ENCODE data around the gene NT5C2.
"Not testable (repeated sequence)": the region's sequence is repeated elsewhere in the genome, so short reads cannot be mapped to it uniquely, and the experiment has no call there.

NT5C2 gene

DNA sequence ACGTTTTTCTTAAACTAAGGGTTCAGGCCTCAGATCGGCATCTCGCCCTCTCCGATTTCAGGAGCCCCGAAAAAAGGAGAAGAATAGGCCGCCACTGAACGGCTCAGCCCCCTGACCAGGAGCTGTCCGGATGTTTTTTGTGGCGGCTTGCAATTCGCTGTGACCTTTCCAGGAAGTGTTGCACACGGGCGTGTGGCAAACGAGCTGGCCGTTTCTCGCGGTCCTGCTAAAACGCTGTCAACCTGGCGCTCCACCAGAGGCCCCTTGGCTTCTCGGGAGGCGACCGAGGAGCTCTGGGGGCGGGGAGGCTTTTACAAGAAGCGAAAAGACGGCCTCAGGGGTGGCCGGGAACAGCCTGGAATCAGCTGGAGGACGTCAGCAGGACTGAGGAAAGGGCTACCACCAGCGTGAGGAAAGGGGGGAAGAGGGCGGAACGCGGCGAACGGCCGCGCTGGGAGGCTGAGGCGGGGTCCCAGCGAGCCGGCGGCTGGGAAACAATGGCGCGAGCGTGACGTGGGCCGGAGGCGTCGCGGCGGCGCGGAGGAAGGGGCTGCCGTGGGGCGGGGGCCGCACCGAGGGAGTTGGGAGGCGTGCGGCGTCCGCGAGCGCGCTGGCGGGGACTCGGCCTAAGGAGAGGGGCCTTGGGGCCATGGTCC lies 493 bp downstream of the NT5C2 start:
- DNase-seq (ENCODE audit: low spot score), result peak; percentile 66
- Mint-ChIP-seq H3K4me1 (ENCODE audit: low read depth) (peaks cover 34% of the 10 kb centered on the region), H3K9me3 (no peaks in the 10 kb centered on the region), H3K27me3 (ENCODE audit: low read depth) (no peaks in the 10 kb centered on the region), H3K27ac (peak overlapping the region; percentile 99), H3K36me3 (ENCODE audit: low read depth) (peaks cover 23% of the 10 kb centered on the region), H3K4me3 (peak overlapping the region; percentile 90)

DNA sequence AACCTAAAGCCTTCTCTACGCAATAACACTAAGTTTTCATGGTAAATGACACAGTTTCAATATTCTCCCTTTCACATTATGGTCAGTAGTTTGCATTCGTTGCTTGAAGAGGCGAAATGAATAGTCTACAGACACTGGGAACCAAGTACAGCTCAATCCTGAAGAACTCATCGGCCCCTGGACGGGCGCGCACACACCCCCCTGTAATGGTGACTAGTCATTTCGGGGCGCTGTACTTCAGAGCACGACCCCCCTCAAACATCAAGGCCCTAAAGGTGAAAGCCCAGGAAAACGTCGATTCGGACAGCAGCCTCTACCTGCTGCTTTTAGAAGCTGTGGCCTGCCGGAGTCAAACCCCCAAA lies 1.0 kb downstream of the NT5C2 start:
- peak overlapping the region; percentile 99 for H3K27ac Mint-ChIP-seq
- H3K36me3 Mint-ChIP-seq (ENCODE audit: low read depth), result peaks cover 23% of the 10 kb centered on the region
- peak; percentile 10 for DNase-seq (ENCODE audit: low spot score)
- H3K4me1 Mint-ChIP-seq (ENCODE audit: low read depth), result peaks cover 29% of the 10 kb centered on the region
- H3K9me3 Mint-ChIP-seq, result no peaks in the 10 kb centered on the region
- H3K4me3 Mint-ChIP-seq, result peak overlapping the region; percentile 90
- H3K27me3 Mint-ChIP-seq (ENCODE audit: low read depth), result no peaks in the 10 kb centered on the region

DNA sequence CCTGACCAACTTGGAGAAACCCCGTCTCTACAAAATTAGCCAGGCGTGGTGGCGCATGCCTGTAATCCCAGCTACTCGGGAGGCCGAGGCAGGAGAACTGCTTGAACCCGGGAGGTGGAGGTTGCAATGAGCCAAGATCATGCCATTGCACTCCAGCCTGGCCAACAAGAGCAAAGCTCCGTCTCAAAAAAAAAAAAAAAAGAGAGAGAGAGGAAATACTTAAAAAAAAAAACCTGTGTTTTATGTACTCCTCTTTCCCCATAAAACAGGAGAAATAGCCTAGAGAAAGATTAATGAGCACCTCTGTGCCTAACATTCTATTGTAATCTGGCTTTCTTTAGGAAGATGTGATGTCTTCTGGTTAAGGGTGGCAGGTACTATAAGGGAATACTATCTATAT lies 1.9 kb downstream of the NT5C2 start:
- H3K9me3 Mint-ChIP-seq; DNase-seq (ENCODE audit: low spot score); H3K27me3 Mint-ChIP-seq (ENCODE audit: low read depth): not testable (repeated sequence)
- Mint-ChIP-seq H3K27ac (peak overlapping the region; percentile 11), H3K36me3 (ENCODE audit: low read depth) (peaks cover 23% of the 10 kb centered on the region), H3K4me1 (ENCODE audit: low read depth) (peaks cover 27% of the 10 kb centered on the region), H3K4me3 (peak overlapping the region; percentile 90)

DNA sequence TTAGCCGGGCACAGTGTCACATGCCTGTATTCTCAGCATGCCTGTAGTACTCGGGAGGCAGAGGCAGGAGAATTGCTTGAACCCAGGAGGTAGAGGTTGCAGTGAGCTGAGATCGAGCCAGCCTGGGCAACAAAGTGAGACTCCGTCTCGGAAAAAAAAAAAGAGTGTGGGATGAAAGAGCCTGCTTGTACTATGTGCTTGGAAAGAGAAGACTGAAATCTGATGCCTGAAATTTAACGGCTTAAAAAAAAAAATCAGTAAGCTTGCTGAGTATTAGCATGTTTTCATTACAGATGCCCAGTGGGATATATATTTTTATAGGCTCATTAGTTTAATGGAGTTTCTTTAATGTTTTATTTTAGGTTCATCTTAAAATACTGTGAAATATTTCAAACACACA lies 4.2 kb downstream of the NT5C2 start:
- no peak for DNase-seq (ENCODE audit: low spot score)
- H3K4me3 Mint-ChIP-seq, result no peak overlapping the region
- H3K9me3 Mint-ChIP-seq, result no peaks in the 10 kb centered on the region
- H3K27me3 Mint-ChIP-seq (ENCODE audit: low read depth), result no peaks in the 10 kb centered on the region
- H3K27ac Mint-ChIP-seq, result no peak overlapping the region
- peaks cover 40% of the 10 kb centered on the region for H3K4me1 Mint-ChIP-seq (ENCODE audit: low read depth)
- peaks cover 29% of the 10 kb centered on the region for H3K36me3 Mint-ChIP-seq (ENCODE audit: low read depth)

DNA sequence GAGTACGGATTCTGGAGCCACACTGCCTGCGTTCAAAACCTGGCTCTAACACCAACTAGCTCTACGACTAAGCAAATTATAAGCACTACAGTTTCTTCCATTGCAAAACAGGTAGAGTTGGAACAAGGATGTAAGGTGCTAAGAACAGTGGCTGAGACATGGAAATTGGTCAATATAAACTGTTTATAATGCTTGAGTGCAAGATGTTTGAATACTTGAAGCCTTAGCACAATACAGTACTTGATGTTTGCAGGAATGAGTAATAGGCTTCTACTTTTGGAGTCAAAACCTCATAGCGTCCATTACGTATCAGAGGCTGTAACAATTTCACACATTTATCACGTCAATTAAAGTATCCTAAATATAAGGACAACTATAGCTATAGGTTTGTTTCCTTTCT lies 6.9 kb downstream of the NT5C2 start:
- no peaks in the 10 kb centered on the region for H3K27me3 Mint-ChIP-seq (ENCODE audit: low read depth)
- H3K9me3 Mint-ChIP-seq, result no peaks in the 10 kb centered on the region
- no peak for DNase-seq (ENCODE audit: low spot score)
- peaks cover 45% of the 10 kb centered on the region for H3K4me1 Mint-ChIP-seq (ENCODE audit: low read depth)
- H3K36me3 Mint-ChIP-seq (ENCODE audit: low read depth), result peaks cover 27% of the 10 kb centered on the region
- H3K4me3 Mint-ChIP-seq, result no peak overlapping the region
- H3K27ac Mint-ChIP-seq, result no peak overlapping the region

DNA sequence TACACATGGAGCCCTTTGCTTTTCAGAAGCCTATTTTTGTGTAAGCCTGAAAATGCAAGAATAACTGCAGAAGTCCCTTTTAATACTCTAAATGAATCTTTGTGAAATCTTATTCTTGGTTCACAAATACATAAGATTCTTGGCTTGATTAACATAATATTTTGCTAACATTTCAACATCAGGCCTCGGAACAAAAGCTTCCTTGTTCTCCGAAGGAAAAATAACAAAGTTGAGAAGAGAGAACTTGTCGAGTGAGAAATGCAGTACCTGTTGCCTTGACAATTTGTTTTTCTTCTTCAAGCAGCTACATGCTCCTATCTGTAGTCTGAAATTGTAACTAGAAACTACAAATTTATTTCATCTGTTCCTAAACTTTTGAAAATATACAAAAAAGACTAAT lies 8.5 kb downstream of the NT5C2 start:
- no peaks in the 10 kb centered on the region for H3K27me3 Mint-ChIP-seq (ENCODE audit: low read depth)
- H3K4me3 Mint-ChIP-seq, result no peak overlapping the region
- peaks cover 42% of the 10 kb centered on the region for H3K4me1 Mint-ChIP-seq (ENCODE audit: low read depth)
- H3K36me3 Mint-ChIP-seq (ENCODE audit: low read depth), result peaks cover 28% of the 10 kb centered on the region
- DNase-seq (ENCODE audit: low spot score), result no peak
- H3K27ac Mint-ChIP-seq, result no peak overlapping the region
- H3K9me3 Mint-ChIP-seq, result no peaks in the 10 kb centered on the region

DNA sequence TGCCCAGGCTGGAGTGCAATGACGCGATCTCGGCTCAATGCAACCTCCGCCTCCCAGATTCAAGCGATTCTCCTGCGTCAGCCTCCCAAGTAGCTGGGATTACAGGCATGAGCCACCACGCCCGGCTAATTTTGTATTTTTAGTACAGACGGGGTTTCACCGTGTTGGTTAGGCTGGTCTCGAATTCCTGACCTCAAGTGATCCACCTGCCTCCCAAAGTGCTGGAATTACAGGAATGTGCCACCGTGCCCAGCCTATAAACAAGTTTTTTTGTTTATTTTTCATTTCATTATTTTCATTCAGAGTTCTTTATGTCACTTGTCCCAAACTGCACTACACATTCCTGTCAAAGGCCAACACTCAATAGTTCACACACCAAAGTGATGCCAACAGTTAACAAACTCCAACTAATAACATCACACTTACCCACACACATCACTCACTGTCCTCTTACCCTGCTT lies 9.1 kb downstream of the NT5C2 start:
- H3K4me1 Mint-ChIP-seq (ENCODE audit: low read depth), result peaks cover 44% of the 10 kb centered on the region
- H3K27me3 Mint-ChIP-seq (ENCODE audit: low read depth); H3K4me3 Mint-ChIP-seq; H3K9me3 Mint-ChIP-seq; DNase-seq (ENCODE audit: low spot score); H3K27ac Mint-ChIP-seq: not testable (repeated sequence)
- H3K36me3 Mint-ChIP-seq (ENCODE audit: low read depth), result peaks cover 31% of the 10 kb centered on the region

DNA sequence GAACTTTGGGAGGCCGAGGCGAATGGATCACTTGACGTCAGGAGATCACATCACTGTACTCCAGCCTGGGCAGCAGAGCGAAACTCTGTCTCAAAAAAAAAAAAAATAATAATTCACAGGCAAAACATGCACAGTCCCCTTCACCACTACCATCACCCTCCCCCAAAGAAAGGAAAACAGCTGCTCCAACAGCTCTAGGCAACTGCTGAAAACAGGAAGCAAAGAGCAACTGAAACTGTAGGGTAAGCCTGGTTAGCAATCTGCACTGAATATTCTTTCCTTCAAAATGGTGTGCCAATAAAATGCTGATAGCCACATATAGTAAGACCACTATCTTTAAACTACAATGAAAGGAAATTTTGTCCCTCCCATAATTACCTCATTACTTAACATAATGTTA lies 11.8 kb downstream of the NT5C2 start:
- Mint-ChIP-seq H3K9me3 (no peaks in the 10 kb centered on the region), H3K4me1 (ENCODE audit: low read depth) (peaks cover 49% of the 10 kb centered on the region), H3K36me3 (ENCODE audit: low read depth) (peaks cover 35% of the 10 kb centered on the region), H3K27ac (peak overlapping the region; percentile 63), H3K4me3 (peak overlapping the region; percentile 38), H3K27me3 (ENCODE audit: low read depth) (no peaks in the 10 kb centered on the region)
- no peak for DNase-seq (ENCODE audit: low spot score)

DNA sequence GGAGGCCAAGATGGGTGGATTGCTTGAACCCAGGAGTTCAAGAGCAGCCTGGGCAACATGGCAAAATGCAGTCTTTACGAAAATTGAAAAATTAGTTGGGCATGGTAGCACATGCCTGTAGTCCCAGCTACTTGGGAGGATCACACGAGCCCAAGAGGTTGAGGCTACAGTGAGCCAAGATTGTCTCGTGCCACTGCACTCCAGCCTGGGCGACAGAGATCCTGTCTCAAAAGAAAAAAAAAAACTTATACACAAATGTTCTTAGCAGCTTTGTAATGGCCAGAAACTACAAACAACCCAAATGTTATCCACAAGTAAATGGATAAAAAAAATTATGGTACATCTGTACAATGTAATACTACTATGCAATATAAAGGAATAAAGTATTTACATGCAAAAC lies 12.6 kb downstream of the NT5C2 start:
- H3K9me3 Mint-ChIP-seq, result no peaks in the 10 kb centered on the region
- H3K27me3 Mint-ChIP-seq (ENCODE audit: low read depth), result no peaks in the 10 kb centered on the region
- H3K27ac Mint-ChIP-seq, result no peak overlapping the region
- no peak overlapping the region for H3K4me3 Mint-ChIP-seq
- peaks cover 41% of the 10 kb centered on the region for H3K4me1 Mint-ChIP-seq (ENCODE audit: low read depth)
- peaks cover 39% of the 10 kb centered on the region for H3K36me3 Mint-ChIP-seq (ENCODE audit: low read depth)
- no peak for DNase-seq (ENCODE audit: low spot score)

DNA sequence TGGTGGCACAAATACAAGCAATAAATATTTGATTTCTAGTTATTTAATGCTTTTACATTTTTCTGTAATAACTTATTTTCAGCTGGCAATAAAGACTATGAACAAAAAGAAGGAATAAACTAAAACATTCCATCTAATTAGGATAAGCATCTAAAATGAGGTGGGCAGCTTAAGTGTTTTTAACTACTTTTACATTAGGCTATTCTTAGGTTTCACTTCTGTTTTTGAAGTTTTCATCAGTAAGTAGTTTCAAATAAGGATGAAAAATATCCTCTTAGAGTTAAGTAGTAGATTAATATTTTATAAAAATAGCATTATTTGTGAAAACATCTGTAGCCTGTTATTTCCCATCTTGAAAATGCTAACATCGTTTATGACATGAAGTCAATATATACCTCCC lies 15.9 kb downstream of the NT5C2 start:
- Mint-ChIP-seq H3K27ac (peak overlapping the region; percentile 64), H3K9me3 (no peaks in the 10 kb centered on the region), H3K4me3 (no peak overlapping the region), H3K36me3 (ENCODE audit: low read depth) (peaks cover 44% of the 10 kb centered on the region), H3K27me3 (ENCODE audit: low read depth) (no peaks in the 10 kb centered on the region), H3K4me1 (ENCODE audit: low read depth) (peaks cover 23% of the 10 kb centered on the region)
- DNase-seq (ENCODE audit: low spot score), result no peak

DNA sequence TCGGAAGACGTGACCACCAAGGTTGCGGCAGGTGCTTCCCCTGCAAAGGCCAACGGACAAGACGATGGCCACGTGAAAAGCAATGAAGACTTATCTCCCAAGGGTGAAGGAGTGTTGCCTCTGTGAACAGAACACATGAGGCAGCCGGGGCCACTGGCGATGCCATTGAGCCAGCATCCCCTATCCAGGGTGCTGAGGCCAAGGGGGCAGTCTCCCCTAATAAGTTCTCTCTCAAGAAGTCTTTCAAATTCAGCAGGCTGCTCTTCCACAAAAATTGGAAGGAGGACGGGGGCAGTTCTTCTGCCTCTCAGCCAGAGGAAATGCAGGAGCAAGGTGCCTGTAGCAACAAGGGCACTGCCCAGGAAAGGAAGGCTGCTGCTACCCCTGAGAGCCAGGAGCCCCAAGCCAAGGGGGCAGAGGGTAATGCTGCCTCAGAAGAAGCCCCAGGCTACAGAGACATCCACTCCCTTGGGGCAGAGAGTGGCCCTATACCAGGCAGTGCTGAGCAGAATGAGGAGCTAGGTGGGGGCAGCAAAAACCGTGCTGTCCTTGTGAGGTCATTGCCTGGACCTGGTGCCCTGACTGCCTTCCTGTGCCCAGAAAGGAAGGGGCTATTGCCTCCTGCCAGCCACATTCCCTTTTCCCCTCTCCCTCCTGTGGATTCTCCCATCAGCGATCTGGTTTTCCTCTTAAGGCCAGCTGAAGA lies 17.3 kb downstream of the NT5C2 start:
- no peak overlapping the region for H3K27ac Mint-ChIP-seq
- peaks cover 41% of the 10 kb centered on the region for H3K36me3 Mint-ChIP-seq (ENCODE audit: low read depth)
- H3K4me3 Mint-ChIP-seq, result no peak overlapping the region
- no peaks in the 10 kb centered on the region for H3K9me3 Mint-ChIP-seq
- no peak for DNase-seq (ENCODE audit: low spot score)
- no peaks in the 10 kb centered on the region for H3K27me3 Mint-ChIP-seq (ENCODE audit: low read depth)
- peaks cover 16% of the 10 kb centered on the region for H3K4me1 Mint-ChIP-seq (ENCODE audit: low read depth)

DNA sequence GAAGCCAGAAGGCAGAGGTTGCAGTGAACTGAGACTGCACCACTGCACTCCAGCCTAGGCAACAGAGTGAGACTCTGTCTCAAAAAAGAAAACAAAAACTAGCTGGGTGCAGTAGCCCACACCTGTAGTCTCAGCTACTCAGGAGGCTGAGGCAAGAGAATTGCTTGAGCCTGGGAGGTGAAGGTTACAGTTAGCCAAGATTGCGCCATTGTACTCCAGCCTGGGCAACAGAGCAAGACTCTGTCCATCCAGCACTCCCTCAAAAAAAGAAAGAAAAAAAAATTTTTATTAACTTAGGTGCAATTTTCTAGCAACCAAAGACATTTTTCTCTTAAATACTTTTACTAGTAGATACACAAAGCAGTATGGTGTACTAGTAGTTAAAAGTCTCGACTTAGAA lies 18.7 kb downstream of the NT5C2 start:
- H3K9me3 Mint-ChIP-seq; H3K27me3 Mint-ChIP-seq (ENCODE audit: low read depth); H3K27ac Mint-ChIP-seq; DNase-seq (ENCODE audit: low spot score); H3K4me3 Mint-ChIP-seq: not testable (repeated sequence)
- peaks cover 40% of the 10 kb centered on the region for H3K36me3 Mint-ChIP-seq (ENCODE audit: low read depth)
- peaks cover 13% of the 10 kb centered on the region for H3K4me1 Mint-ChIP-seq (ENCODE audit: low read depth)

DNA sequence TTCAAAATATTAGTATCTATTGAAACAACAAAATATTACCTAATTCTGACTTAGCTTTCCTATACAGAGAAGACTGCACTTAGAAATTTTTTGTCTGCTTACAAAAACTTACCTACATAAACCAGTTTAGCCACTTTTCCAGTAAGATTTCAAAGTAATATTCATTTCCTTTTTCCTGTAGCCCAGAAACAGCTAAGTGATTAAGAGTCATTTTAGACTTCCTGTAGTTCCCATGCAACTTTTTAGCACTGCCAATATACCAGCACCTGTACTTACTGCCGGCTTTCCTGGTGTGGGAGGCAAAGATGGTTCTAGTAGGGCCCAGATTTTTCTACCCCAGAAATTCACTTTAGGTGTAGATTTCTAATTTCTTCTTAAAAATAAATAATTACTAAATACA lies 21.8 kb downstream of the NT5C2 start:
- H3K27ac Mint-ChIP-seq, result no peak overlapping the region
- no peak overlapping the region for H3K4me3 Mint-ChIP-seq
- peaks cover 3% of the 10 kb centered on the region for H3K4me1 Mint-ChIP-seq (ENCODE audit: low read depth)
- no peak for DNase-seq (ENCODE audit: low spot score)
- peaks cover 36% of the 10 kb centered on the region for H3K36me3 Mint-ChIP-seq (ENCODE audit: low read depth)
- H3K9me3 Mint-ChIP-seq, result no peaks in the 10 kb centered on the region
- no peaks in the 10 kb centered on the region for H3K27me3 Mint-ChIP-seq (ENCODE audit: low read depth)

DNA sequence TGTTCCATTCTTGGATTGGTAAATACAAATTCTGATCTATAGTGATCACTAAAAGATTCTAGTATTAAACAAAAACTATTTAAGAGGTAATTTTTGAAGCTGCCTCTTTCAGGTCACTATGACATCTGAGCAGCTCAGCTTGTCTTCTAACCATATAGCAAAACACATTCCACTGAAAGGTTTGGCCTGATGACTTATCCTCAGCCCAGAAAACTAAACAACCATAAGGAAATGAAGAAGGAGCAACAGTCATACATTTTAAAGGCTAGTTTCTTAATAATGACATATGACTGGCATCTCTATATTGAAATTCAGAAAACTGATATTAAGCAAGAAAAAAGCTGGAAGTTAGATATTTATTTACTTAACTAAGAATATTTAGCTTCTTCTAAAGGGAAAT lies 24.6 kb downstream of the NT5C2 start:
- peaks cover 3% of the 10 kb centered on the region for H3K9me3 Mint-ChIP-seq
- H3K4me3 Mint-ChIP-seq, result no peak overlapping the region
- no peak for DNase-seq (ENCODE audit: low spot score)
- H3K36me3 Mint-ChIP-seq (ENCODE audit: low read depth), result peaks cover 30% of the 10 kb centered on the region
- H3K27ac Mint-ChIP-seq, result no peak overlapping the region
- H3K4me1 Mint-ChIP-seq (ENCODE audit: low read depth), result peaks cover 3% of the 10 kb centered on the region
- no peaks in the 10 kb centered on the region for H3K27me3 Mint-ChIP-seq (ENCODE audit: low read depth)

DNA sequence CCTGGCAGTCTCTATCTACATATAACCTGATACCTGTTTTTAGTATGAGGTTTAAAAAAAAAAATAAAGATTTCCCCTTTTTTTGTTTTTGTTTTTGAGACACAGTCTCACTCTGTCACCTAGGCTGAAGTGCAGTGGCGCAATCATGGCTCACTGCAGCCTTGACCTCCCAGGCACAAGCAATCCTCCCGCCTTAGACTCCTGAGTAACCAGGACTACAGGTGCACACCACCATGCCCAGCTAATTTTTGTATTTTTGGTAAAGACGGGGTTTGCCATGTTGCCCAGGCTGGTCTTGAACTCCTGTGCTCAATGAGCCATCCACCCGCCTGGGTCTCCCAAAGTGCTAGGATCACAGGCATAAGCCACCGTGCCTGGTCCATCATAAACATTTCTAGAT lies 25.5 kb downstream of the NT5C2 start:
- not testable (repeated sequence) for H3K27me3 Mint-ChIP-seq (ENCODE audit: low read depth); H3K4me1 Mint-ChIP-seq (ENCODE audit: low read depth); DNase-seq (ENCODE audit: low spot score); H3K9me3 Mint-ChIP-seq; H3K4me3 Mint-ChIP-seq; H3K27ac Mint-ChIP-seq
- H3K36me3 Mint-ChIP-seq (ENCODE audit: low read depth), result peaks cover 29% of the 10 kb centered on the region
